Heart left ventricle (tissue), 16 donors: ENCODE measurements around the gene CCL27. TPM values are rescaled to one million over a fixed set of nuclear protein-coding genes. Genes with fewer than 3 reads are reported as not detected.

Experiments
- ATAC-seq, 4 donors: fragments of 200-7000 bp; cut with Tn5 transposase; one replicate each; pipeline ENCODE4 v1.9.1; 2020 to 2022; ENCODE audit warnings: moderate library complexity in 4 of 4, mild to moderate bottlenecking in 3 of 4, moderate number of reproducible peaks in 1 of 4
- DNase-seq, 5 donors: peaks; one replicate each; pipeline ENCODE4 v3.0.0-alpha.2; 2020
- H3K27ac ChIP-seq, 12 donors: fragments of 200-600 bp; sonication (generic) in 4 of 12; one replicate each; pipeline versions ENCODE4 v1.5.0 to v1.8.0; 2016 to 2022; ENCODE audit warnings: mild to moderate bottlenecking in 2 of 12
- H3K27me3 ChIP-seq, 9 donors: fragments of 200-600 bp; sonication (generic) in 2 of 9; one replicate each; pipeline versions ENCODE4 v1.5.1 to v1.8.0; 2016 to 2022; ENCODE audit warnings: mild to moderate bottlenecking in 3 of 9
- H3K36me3 ChIP-seq, 9 donors: fragments of 200-600 bp; sonication (generic) in 2 of 9; one replicate each; pipeline versions ENCODE4 v1.5.0 to v1.8.0; 2018 to 2022; ENCODE audit warnings: mild to moderate bottlenecking in 2 of 9
- H3K4me1 ChIP-seq, 12 donors: fragments of 200-600 bp; sonication (generic) in 4 of 12; one replicate each; pipeline versions ENCODE4 v1.5.0 to v1.8.0; 2016 to 2022; ENCODE audit warnings: mild to moderate bottlenecking in 3 of 12
- H3K4me3 ChIP-seq, 12 donors: fragments of 200-600 bp; sonication (generic) in 4 of 12; one replicate each; pipeline versions ENCODE4 v1.5.0 to v1.8.0; 2017 to 2022; ENCODE audit warnings: mild to moderate bottlenecking in 9 of 12, moderate library complexity in 4 of 12
- H3K9me3 ChIP-seq, 12 donors: fragments of 200-600 bp; sonication (generic) in 4 of 12; one replicate each; pipeline versions ENCODE4 v1.5.0 to v1.8.0; 2016 to 2022; ENCODE audit warnings: mild to moderate bottlenecking in 1 of 12
- CTCF ChIP-seq, 12 donors: fragments of 200-600 bp; sonication (generic) in 4 of 12; IDR thresholded peaks; one replicate each; pipeline versions ENCODE4 v1.5.0 to v1.8.0; 2018 to 2022; ENCODE audit warnings: antibody characterized with exemption in 12 of 12, mild to moderate bottlenecking in 5 of 12
- POLR2A ChIP-seq, 2 donors: fragments of 450-650 bp; IDR thresholded peaks; one replicate each; pipeline ENCODE4 v1.6.1; 2017; ENCODE audit warnings: antibody characterized with exemption in 2 of 2, mild to moderate bottlenecking in 2 of 2, moderate library complexity in 2 of 2
- WGBS, 4 donors: extraction: QIAGEN DNeasy Blood & Tissue Kit in 2 of 4; methylation state at CpG; one replicate each; pipeline versions ENCODE4 v1.1.5 to v1.1.7; 2013 to 2018; 5-methylcytosine and 5-hydroxymethylcytosine counted together
- intact Hi-C, 10 donors: fragments of 100-400 bp; cut with DNase I; formaldehyde crosslinking; loops; one replicate each; pipeline versions ENCODE4 v1.11.1 to v1.14.2; 2022
- polyA plus RNA-seq, 2 donors: library from polyadenylated mRNA; stranded (reverse); fragments of 200-250 nt; gene quantifications; one replicate each; pipeline ENCODE4 v1.2.3, GENCODE V29; 2013
- total RNA-seq, 9 donors: library from RNA; depleted of rRNA in 2 of 9; stranded (reverse); fragments of >200 nt in 2 of 9; fragmentation: NEBNext Ultra II Directional in 3 of 9; extraction: Animal tissue kit (Norgen Biotek cat#: 25700) in 3 of 9; gene quantifications; one replicate each; pipeline versions ENCODE4 v1.1.0 to v1.2.4, GENCODE V29; 2016 to 2023
- donor health status: ischemic (EF 13 %, LVEDD 7.1; RV severe dilation, severe dysfunction).
- donor health status: healthy with polysubstance abuse.
- donor health status: DM: no; HTN: yes; CAD: no.
- donor health status: DM: no; HTN: no; CAD: no.
- donor health status: ischemic (EF 25% LVEDD 6.9; RV normal size, moderate dysfunction).
- donor health status: ischemic (EF 25% LVEDD 5.7; RV mildly dilated, moderate dysfunction).
- donor health status: healthy.
- donor health status: DM: yes; HTN: yes; CAD: no.
- donor health status: ischemic (EF 35%, LVEDD 5.7; RV mildly dilated, moderate dysfunction).
- donor health status: nonischemic (EF 11% LVEDD 7.7; RV severe dilation, severe dysfunction).
- donor health status: DM: yes; HTN: yes; CAD: no.
- donor health status: PGD.
- donor health status: ischemic (EF 29% LVEDD 5.4; RV normal size, mild dysfunction).
- donor health status: nonischemic (EF 23%, LVEDD 6.1; RV moderate dilation, normal function).

The CCL27 gene
- total and polyA plus RNA-seq, 11 donors, result 0.35 to 0.57 (median 0.40) TPM; not detected in 8

GRCh38 chr9:34651876-34652601, 10.4 kb downstream of the CCL27 start, which contains the start of gene IL11RA:
TSS of gene IL11RA (plus strand) at chr9:34652185. CDS start at chr9:34655218, 3,033 bp downstream.
- ATAC-seq (peak; percentile 74 to 86 (median 82)), DNase-seq (peak; percentile 91 to 95 (median 94))
- peak in 2 of 12 donors; percentile 12 to 18 for TF ChIP-seq CTCF (IDR thresholded peaks at IDR 0.05)
- peak in 1 of 2 donors; percentile 73 for TF ChIP-seq POLR2A (IDR thresholded peaks at IDR 0.05)
- intact Hi-C loops, result loop anchor here in 1 of 10 donors (5.0 kb wide), 1 partner anchor 50 kb away; no protein-coding TSS in a partner anchor
- Histone ChIP-seq H3K4me3 (peak within 1 kb of the TSS; percentile 35 to 65 (median 54)), H3K9me3 (no peaks in the 10 kb centered on the region), H3K27me3 (no peaks in the 10 kb centered on the region), H3K4me1 (peaks cover 7 to 81% (median 59%) of the 10 kb centered on the region in 12 donors), H3K27ac (peak within 1 kb of the TSS; percentile 74 to 95 (median 86)), H3K36me3 (peaks cover 0 to 29% (median 23%) of the 10 kb centered on the region in 9 donors)
- 0 to 10% (median 2%) methylated on average over 16 to 24 of the region's 24 CpGs for WGBS, 4 donors

GRCh38 chr9:34651321-34651720, 11.1 kb downstream of the CCL27 start:
- Histone ChIP-seq H3K4me3 (peak overlapping the region in 11 of 12 donors; percentile 6 to 65 (median 56)), H3K4me1 (peaks cover 7 to 77% (median 64%) of the 10 kb centered on the region in 12 donors), H3K9me3 (no peaks in the 10 kb centered on the region), H3K27ac (peak overlapping the region; percentile 74 to 95 (median 86)), H3K27me3 (no peaks in the 10 kb centered on the region), H3K36me3 (peaks cover 0 to 29% (median 22%) of the 10 kb centered on the region in 9 donors)
- WGBS, 4 donors, result 21 to 38% (median 28%) methylated on average over 3 to 4 of the region's 4 CpGs
- DNase-seq (peak in 3 of 5 donors; percentile 43 to 59 (median 55)), ATAC-seq (no peak)
- TF ChIP-seq CTCF (IDR thresholded peaks at IDR 0.05) (no peak), POLR2A (IDR thresholded peaks at IDR 0.05) (no peak)
- intact Hi-C loops, result loop anchor here in 1 of 10 donors (5.0 kb wide), 1 partner anchor 51 kb away; no protein-coding TSS in a partner anchor

- intact Hi-C loops, result loop anchor here in 1 of 10 donors (5.0 kb wide), 1 partner anchor 51 kb away; no protein-coding TSS in a partner anchor
- peaks cover 7 to 77% (median 67%) of the 10 kb centered on the region in 12 donors for H3K4me1 ChIP-seq
- DNase-seq, result no peak
These were observed 11.6 kb downstream of the CCL27 start for GRCh38 chr9:34650816-34651215.

More at GRCh38 chr9:34650816-34651215, 11.6 kb downstream of the CCL27 start:
- no peaks in the 10 kb centered on the region for H3K9me3 ChIP-seq
- no peak overlapping the region for H3K4me3 ChIP-seq
- H3K27me3 ChIP-seq, result no peaks in the 10 kb centered on the region
- H3K27ac ChIP-seq, result peak overlapping the region in 7 of 12 donors; percentile 80 to 90 (median 86)
- peaks cover 0 to 29% (median 21%) of the 10 kb centered on the region in 9 donors for H3K36me3 ChIP-seq
- TF ChIP-seq POLR2A (IDR thresholded peaks at IDR 0.05) (no peak), CTCF (IDR thresholded peaks at IDR 0.05) (no peak)
- no peak for ATAC-seq
- WGBS, 4 donors, result 40 to 62% (median 53%) methylated on average over 4 to 5 of the region's 5 CpGs
